Measurements from ENCODE around the gene TRIM16.
A peak's percentile ranks its signal among the peaks of the same experiment; 100 is the strongest.
"Not testable (repeated sequence)": the region's sequence is repeated elsewhere in the genome, so short reads cannot be mapped to it uniquely, and the experiment has no call there.

TRIM16 gene

GRCh38 chr17:15658296-15658695, 25.8 kb downstream of the TRIM16 start:
- no peak for DNase-seq (ENCODE audit: low spot score)

DNA sequence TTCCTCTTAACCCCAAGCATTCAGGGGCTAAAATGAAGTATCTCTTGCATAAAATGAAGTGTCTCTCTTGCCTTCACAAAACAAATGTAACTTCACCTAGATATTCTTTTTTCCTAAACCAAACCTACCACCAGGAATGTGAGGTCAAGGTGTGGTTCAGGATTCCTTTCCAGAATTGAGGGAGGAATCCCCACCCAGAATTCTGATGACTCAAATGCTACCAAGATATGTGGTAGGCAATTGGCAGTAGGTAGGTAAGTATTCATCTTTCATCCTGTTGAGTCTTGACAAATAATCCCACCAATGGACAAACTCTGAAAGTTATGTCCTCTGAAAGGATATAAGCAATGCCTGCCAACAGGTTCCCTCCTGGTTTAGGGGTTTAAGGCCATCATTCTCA, 26.2 kb downstream of the TRIM16 start:
- no peak for DNase-seq (ENCODE audit: low spot score)

DNA sequence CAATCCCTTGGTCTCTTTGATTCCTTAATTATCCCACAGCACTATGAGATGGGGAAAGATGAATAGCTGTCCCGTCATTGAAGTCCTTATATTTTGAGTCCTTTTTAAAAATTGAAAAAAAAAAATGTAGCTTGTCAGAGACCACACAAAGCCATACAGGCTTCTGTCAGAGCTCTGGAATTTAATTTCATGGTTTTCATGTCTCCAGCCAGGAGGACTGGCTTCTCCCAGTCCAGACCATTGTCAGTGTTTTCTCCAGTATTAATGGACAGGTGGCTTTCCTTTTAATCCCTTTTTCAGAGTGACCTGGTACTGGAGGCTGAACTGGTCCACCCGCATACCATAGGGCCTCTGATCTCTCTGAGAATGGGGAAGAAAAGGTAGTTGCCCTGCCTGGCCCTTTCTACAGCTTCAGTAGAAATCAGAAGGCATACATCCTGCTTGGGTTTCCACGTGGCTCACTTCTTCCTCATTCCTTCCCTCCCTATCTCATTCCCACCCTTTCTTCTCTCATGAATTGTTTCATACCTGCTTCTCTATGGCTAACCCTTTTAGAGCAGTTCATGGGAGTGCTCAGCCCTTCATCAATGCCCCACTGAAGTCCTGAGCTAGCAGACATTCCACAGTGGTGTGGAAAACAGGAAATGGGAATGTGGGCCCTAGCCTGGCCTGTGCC, 29.1 kb downstream of the TRIM16 start:
- DNase-seq (ENCODE audit: low spot score): no peak

GRCh38 chr17:15654401-15654800, 29.7 kb downstream of the TRIM16 start:
- DNase-seq (ENCODE audit: low spot score): not testable (repeated sequence)

- no peak for DNase-seq (ENCODE audit: low spot score)
These were observed 31.2 kb downstream of the TRIM16 start for GRCh38 chr17:15652960-15653359.

DNA sequence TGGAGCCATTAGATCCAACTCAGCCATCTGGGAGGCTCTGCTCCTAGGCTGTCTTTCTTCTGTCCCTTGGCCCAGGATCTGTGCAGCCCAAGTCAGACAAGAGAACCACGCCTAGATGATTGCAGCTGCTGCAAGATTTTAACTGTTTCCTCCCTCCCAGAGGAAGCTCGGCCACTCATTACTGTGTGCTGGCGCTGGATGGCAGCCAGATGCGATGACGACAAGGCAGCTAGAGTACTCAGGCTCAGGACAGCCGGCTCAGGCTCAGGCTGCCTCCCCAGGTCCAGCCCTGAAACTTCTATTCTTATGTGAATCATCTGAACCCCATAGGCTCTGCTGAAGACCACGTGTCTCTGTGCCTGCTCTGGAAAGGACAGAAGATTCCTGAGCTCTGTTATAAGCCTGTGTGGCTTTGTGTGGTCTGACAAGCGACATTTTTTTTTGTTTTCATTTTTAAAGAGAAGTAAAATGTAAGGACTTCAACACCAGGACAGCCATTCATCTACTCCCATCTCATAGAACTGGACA, 32.5 kb downstream of the TRIM16 start:
- peak; percentile 98 for DNase-seq (ENCODE audit: low spot score)

- no peak for DNase-seq (ENCODE audit: low spot score)
These were observed 33.1 kb downstream of the TRIM16 start for GRCh38 chr17:15650741-15651582.

GRCh38 chr17:15649861-15650421, 34.2 kb downstream of the TRIM16 start:
- peak; percentile 47 for DNase-seq (ENCODE audit: low spot score)

- no peak for DNase-seq (ENCODE audit: low spot score)
These were observed 35.7 kb downstream of the TRIM16 start for GRCh38 chr17:15648386-15648785.

DNA sequence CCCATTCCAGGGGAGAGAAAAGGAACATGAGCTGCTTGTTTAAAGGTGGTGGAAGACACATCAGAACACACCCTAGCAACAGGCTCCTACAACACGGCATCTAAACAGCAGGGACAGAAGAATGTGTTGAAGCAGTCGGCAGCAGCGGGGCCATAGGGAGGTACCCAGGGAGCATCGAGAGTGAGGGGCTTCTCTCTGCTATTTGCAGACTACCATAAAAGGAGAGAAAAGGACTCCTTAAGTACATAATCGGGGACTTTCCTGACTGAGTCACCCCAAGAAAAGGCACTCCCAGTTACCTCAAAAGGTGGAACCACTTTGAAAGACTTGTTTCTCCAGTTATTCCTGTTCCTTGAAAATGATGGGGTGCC, 38.2 kb downstream of the TRIM16 start:
- not testable (repeated sequence) for DNase-seq (ENCODE audit: low spot score)

GRCh38 chr17:15645099-15645941, 38.8 kb downstream of the TRIM16 start:
- DNase-seq (ENCODE audit: low spot score): not testable (repeated sequence)

DNA sequence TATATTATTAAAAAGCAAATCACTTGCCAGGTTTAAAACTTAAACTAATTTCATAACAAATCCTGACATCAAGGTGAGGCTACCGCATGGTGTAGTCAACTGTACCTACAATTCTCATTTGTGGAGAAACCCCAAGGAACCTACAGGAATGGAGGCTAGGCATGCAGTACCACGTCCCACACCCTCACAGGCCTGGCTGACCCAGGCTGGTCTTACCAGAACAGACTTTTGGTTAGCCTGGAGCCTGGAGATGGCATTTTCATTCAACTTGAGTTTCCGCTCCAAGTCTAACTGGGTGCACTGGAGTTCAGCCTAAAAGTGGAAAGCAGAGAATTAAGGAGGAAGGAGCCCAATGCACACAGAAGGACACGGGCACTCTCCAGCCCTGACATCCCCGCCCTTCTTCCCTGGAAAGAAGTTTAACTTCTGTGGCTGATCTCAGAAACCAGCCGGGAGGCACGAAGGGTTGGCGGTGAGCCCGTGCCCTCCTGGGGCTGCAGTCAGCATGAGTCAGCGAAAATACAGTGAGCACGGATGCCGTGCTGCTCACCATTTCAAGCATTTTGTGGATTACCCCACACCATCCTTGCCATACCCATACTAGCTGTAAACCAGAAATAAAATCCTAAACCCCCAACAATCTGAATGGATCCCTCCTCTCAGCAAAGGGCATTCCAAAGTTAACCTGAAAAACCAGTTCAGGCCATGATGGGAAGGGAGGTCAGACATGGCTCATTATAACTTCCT, 41.4 kb downstream of the TRIM16 start:
- DNase-seq (ENCODE audit: low spot score): not testable (repeated sequence)

DNA sequence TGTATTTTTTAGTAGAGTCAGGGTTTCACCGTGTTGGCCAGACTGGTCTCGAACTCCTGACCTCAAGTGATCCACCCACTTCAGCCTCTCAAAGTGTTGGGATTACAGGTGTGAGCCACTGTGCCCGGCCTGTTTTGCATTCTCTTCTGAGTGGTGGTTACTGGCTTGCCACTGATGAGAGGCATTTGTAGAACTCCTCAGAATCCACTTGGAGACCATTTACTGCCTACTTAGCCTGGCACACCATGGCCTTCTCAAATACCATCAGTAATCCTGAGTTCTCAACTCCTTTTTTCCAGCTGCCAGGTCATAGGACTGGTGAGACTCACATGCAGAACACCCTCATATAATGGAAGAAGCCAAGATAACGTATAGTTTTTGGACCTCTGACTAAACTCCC, 42.1 kb downstream of the TRIM16 start:
- DNase-seq (ENCODE audit: low spot score): not testable (repeated sequence)

GRCh38 chr17:15630930-15631453, 53.1 kb downstream of the TRIM16 start:
- not testable (repeated sequence) for DNase-seq (ENCODE audit: low spot score)

DNA sequence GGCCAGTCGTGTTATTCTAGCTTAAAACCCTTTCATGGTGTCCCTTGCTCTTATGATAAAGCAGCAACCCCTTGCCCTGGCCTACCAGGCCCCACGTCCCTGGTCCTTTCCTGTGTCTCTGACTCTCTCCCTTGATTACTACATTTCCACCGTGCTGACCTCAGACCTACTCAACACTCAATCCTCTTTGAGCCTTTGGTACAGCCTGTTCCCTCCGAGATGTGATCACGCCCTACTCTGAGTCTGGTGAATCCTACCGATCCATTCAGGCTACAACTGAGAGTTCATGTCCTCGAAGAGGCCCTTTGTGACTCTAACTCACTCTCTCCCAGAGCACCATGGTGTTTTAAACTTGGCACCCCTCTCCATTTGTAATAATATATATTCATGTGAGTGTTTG, 54.1 kb downstream of the TRIM16 start:
- not testable (repeated sequence) for DNase-seq (ENCODE audit: low spot score)

DNA sequence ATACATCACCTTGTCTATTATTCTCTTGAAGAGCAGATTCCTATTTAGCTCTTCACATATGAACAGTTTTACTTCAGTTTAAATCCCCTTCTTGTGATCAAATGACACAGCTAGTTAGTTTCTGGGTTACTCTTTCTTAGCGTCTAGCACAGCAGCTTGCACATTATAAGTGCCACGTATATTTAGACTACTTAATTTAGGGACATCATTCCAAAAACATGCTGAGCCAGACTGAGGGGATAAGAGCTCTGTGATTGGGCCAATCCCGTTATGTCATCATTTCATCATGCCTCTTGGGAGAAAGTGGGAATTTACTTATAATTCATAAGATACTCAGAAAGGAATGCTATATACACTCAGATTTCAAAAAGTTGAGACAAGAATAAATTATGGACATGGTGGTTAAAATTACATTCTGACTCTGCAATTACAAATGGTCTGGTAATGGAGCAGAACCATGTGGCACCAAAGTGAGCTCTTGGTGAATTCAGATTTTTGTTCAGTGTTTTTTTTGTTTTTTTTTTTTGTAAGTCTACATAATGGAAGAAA, 60.4 kb downstream of the TRIM16 start:
- not testable (repeated sequence) for DNase-seq (ENCODE audit: low spot score)

- not testable (repeated sequence) for DNase-seq (ENCODE audit: low spot score)
These were observed 60.9 kb downstream of the TRIM16 start for GRCh38 chr17:15623255-15623654.

DNA sequence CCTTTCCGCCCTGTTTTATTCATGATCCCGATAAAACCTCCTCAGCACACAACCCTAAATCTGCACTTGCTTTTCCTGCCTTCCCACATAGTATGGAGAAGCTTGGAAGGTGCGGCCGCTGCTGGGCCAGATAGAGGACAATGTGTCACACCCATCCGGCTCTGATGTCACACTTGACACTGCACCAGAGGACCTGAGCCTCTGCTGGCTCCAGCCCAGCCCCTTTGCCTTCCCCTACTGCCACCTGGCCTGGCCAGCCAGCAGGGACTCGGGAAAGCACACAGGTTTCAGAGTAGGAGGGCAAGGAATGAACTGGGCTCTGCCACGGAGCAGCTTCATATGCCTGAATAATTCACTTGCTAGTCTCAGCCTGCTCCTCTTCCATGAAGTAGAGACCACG, 62.0 kb downstream of the TRIM16 start:
- not testable (repeated sequence) for DNase-seq (ENCODE audit: low spot score)

DNA sequence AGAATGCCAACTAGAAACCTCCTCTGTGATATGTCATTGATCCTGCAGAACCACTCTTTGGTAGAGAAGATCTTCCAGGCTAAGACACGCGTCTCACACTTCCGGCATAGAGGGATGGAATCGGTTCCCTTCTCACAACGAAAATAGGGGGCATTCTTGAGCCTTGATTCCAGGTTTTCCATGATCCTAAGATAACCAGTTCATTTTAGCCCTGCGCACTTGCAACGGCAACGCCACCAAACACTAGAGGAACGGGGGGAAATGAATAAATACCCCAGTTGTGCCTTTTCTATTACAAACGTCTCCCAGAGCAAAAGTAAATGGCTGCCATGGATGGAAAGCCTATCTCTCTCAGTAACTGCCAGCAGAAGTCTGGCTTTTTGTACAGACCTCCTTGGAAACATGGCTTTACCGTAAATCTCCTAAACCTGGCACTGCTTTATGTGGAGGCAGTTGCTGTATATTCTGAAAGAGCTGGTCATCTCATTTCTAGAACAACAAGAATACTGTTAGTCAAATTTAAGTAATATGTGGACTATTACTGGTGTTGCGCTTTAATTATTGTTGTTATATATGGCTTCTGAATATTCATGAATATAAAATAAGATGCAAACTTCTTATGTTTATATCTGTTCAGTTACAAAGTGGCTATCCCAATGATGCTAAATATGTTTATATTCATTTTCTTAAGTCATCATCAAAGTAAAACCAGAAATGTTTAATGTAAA, 64.6 kb downstream of the TRIM16 start, which contains the start of gene FBXW10B:
Gene FBXW10B, minus strand, starts transcription at position 374 of the 728 bp plus-strand sequence. Its CDS starts 192 bp downstream, at position 182.
- DNase-seq (ENCODE audit: low spot score): not testable (repeated sequence)

DNA sequence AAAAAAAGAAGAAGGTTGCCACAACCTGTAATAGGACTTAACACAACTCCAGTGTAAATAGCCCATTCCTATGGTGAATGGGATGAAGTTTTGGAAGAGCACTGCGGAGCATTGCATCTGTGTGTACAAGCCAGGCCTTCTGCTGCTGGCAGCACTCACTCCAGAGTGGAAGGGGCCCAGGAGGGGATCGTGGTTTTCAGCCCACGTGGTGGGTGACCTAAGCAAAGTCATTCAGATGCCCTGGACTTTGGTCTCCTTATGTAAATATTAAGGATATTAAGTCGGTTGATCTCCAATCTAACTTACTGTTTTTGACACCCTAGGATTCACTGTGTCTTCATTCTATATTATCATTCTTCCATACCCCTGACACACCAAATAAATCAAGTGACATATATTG, 67.3 kb downstream of the TRIM16 start:
- DNase-seq (ENCODE audit: low spot score): not testable (repeated sequence)
